Activated CD4-positive, alpha-beta T cell treated with anti-CD3 and anti-CD28 coated beads, Interleukin-2, amount 50 U/mL, for 4 hours (primary cell): ENCODE measurements around the gene UGT1A4.

Source experiments
- DNase-seq, 2 experiments: peaks; one replicate each; pipeline ENCODE4 v3.0.0-alpha.2; 2020

Gene UGT1A4

DNA sequence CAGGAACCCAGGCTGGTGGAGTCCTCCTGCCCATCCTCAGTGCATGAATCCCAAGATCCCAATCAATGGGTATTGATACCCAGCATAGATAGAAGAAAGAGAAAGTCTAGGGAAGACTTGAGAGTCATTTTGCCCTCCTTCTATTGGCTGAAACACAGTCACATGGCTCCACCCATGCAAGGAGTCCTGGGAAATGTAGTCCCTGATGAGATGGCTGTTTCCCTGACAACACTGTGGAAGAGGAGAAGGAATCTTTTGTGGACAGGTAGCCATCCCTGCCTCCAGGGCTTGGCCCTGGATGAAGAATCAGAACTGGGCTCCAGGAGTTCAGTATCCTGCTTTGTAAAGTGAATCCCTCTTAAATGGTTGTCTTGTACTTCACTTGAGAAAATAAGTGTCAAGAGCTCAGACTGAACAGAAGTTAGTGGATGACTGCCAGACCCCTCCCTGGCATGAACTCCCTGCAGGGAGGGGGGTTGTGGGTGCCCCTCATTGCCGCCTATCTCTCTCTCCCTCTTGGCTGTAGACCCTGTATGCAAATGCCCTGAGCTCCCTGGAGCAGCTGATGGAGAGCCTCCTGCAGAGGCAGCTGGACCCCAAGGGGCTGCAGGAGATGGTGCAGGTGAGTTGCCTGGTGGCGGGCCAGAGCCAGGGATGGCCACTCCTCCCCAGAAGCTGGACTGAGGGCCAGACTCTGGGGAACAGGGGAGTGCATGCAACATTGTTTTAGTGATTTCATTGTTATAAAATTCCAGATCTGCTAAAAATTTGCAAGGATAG is 95.7 kb downstream of the UGT1A4 start:
- DNase-seq, result no peak

DNA sequence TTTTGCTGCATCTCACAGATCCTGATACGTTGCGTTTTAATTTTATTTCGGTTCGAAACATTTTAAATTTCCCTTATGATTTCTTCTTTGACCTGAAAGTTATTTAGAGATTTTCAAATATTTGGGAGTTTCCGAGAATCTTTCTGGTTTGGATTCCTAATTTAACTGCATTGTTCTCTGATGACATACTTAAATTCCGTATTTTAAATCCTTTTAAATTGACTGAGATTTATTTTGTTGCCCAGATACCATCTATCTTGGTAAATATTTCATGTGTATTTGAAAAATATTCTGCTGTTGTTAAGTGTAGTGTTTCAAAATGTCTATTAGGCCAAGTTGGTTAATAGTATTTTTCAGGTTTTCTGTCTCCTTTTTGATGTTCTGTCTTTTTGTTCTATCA is 97.3 kb downstream of the UGT1A4 start:
- DNase-seq, result no peak

DNA sequence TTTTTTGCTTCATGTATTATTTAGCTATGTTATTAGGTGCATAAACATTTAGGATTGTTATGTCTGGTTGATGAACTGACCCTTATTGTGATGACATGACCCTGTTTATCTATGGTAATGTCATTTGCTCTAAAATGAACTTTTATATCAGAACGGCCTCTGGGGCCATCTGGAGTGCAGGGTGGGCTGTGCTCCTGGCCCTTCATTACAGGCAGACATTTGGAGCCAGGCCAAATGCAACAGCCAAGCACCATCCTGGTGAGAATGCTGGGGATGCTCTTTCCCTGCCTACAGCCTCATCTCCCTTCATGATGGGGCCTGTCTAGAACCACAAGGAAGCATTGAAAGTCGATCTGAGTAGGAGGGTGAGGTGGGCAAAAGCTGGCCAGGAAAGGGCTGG is 97.8 kb downstream of the UGT1A4 start:
- no peak for DNase-seq

DNA sequence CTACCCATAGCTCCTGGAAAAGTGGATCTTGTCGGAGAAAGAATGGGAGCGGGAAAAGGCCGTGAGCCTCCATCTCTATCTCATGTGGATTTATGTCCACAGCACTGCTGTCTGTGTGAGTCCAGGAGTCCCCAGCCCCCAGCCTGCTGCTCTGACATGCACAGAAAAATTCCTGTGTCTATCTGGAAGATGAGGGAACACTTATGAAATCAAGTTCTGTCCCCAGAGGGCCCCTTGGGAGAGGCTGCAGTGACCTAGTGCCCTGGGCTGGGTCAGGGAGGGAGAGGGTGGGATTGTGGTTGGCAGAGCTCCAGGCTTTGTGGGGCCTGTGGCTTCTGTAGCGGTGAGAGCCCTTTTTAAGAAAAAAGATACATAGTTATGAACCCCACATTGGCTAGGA is 98.2 kb downstream of the UGT1A4 start:
- no peak for DNase-seq

DNA sequence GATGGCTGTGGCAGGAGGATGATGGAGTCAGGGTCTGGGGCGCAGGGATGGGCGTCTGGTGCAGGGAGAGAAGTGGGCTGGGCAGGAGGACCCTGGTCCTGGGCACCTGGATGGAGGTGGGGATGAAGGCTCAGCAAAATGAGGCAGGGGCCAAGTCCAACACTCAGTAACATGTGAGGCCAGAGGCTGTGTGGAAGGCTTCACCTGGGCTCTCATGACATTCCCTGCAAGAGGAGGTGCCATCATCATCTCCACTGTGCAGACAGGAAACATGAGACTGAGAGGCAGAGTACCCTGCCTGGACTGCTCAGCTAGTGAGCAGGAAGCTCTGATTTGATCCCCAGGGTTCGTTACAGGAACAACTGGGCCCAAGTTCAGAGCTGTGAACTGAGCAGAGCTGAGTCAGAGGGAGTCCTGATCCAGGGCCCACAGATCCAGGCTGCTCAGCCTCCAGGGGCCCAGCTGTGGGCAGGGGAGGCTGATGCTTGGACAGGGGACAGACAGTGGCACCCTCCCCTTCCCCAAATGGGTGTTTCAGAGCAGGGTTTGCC is 98.9 kb downstream of the UGT1A4 start:
- DNase-seq, result no peak

DNA sequence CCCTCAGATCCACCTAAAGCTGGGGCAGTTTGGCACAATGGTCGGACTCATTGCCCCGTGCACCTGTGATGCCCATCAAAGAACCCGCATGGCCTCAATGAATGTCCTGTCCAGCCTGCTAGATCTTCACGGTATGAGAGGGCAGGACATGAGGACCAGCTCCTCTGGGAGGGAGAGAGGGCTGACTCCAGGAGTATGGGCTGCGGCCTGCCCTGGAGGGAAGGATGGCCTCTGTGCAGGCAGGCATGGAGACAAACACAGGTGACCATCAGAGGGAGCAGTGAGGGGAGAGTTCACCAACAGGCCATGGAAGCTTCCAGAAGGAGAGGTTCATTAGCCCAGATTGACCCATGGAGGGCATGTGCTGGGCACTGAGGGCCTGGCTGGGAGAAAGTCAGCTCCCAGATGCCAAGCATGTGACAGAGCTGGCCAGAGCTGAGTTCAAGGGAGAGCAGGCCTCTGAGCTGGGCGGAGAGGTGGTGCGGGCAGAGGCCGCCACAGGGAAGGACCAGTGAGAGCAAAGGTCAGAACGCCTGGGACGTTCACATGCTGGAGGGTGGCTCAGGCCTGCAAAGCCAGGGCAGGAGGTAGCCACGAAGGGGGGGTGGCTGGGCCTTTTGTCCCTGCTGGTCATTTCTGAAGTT is 99.6 kb downstream of the UGT1A4 start:
- DNase-seq, result no peak

DNA sequence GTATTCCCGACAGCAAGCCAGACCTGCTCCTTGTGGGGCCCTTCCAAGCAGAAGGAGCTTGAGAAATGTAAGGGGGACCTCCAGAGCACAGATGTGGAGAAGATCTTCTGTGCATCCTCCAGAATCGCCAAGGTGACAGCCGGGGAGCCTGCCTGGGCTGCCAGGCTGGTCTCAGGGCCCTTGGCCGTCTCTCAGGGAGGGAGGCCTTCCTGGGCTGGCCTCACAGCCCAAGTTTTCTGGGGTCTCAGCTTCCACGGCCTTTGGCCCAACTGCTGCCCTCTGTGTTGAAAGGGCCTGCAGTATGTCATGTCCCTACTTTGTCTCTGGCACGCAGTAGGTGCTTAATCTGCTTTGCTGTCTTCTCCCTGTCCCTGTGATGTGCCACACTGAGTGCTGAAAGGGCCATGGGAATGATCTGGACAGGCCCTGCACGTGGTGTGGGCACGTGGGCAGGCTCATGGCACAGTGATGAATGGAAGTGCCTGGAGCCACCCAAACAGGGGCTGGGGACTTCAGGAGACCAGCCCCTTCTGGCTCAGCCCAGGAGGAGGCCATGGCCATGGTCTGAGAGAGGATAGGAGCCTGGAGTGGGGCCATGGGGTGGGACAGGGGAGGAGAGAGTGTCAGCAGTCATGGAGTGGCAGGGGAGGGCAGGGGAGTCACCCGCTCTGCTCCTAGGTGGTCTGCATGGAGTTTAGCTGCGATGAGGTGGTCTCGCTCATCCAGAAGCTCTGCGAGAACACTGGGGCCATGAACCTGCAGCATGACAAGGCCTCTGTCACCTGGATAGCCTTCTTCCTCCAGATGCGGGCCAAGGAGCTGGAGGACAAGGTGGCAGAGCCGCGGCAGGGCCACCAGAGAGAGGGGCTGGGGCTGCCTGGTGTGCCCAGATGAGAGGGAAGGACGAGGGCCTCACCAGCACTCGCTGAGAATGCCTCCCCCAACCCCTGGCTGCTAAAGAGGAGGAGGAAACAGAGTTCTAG is 100.4 kb downstream of the UGT1A4 start:
- DNase-seq, result no peak

DNA sequence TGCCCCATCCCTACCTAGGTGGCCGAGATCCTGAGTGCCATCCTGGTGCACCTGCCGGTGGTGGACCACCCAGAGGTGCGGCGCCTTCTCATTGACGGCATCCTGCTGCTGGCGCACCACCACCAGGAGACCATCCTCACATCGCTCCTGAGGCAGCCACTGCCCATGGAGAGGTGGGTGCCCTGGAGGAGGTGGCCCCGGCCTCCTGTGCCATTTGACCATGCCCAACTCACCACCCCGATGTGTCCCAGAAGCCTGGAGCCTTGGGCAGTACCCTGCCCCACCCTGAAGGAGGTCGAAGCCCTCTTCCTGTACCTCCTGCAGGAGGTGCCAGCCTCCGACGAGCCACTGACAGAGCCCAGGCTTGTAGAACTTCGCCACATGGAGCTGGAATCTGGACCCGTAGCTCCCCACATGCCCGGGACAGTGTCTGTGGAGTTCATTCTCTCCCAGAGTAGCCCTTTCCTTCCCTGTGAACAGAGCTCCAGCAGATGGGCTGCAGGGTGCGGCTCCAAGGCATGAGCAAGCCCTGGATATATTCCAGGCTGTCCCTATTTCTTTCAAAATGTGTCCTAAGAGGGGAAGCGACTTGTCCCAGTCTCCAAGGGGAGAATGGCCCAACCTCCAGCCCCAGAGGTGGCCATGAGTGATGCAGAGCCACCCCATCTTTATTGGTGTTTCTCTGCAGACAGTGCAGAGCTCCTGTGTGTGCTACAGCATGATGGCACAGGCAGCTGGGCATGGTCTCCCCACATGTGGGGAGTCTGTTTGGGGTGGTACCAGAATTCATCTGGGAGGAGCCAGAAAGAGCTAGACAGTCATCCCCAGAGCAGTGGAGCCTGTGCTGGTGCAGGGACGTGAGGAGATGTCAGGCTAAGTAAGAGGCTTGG is 101.6 kb downstream of the UGT1A4 start:
- no peak for DNase-seq

DNA sequence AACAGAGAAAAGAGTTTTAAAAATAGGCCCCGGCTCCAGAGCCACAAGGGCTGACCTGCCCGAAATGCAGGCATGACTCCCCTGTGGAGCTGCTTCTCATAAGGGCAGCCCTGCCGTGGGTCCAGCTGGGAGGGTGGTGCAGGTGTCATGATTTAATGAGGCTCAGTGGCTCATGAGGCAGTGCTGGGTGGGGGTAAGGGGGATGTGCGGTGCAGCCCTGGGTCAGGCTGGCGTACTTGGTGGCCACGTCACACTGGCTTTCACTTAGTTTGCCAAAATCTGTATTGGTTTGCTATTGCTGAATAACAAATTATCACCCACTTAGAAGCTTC is 102.2 kb downstream of the UGT1A4 start:
- no peak for DNase-seq

DNA sequence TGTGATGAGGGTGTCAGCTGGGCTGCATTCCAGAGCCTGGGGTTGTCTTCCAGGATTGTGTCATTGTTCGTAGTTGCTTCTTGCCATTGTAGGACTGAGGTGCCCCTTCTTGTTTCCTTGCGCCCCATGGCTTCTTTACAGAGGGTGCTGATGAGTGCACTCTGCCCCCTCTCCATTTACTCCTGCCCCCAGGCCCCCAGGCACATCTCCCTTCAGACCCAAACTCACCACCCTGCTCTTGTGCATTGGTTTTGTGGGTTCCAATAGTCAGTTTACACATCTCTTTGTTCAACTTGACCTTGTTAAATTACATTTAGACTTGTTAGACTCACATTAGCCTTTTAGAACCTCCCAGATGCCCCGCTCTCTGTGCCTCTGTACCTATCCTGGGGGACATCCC is 102.7 kb downstream of the UGT1A4 start:
- DNase-seq, result no peak

DNA sequence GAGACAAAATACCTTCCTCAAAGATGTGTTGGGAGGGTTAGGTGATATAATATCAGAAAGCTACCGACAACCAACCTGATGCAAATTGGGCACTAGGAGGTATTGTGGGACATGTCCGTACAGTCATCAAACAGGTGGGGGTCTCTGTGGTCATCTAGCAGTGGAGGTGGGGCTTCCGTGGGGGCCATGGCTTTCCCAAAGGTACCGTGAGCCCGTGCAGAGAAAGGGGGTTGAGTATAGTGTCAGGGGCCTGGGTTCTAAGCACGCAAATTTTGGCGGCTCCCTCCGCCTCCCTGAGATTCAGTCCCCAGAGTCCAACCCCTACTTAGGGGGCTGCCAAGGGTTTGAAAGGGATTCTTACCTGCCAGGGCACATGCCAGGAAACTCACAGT is 103.2 kb downstream of the UGT1A4 start:
- DNase-seq, result no peak

DNA sequence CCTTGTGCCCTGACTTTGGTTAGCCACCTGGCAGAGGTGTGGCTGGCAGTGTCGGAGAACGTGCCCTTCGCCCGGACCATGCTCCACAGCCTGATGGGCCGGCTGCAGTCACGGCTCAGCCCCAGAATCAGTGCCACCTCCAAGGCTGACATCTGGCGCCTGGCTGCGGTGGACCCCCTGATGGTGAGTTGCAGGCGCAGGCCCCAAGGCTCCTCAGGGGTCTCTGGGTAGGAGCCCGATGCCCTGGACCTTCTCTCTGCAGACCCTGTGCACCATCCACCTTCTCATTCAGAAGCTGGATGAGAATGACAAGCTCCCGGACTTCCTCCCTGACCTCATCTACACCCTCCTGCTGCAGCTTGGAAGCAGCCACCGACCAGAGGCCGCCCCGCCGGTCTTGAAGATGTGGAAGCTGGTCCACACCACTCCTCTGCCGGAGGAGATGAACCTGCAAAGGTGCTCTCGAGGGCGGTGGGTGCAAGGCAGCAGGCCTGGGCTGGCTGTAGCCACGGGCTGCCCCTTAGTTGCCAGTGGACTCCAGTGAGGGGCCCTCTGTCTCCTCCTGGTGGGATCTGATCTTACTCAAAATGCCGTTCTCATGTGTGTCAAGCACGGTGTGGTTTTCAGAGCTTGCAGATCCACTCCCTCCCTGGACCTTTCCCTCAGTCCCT is 103.7 kb downstream of the UGT1A4 start:
- DNase-seq, result no peak
